Measurements from ENCODE around the gene NALCN. TPM values are rescaled to one million over a fixed set of nuclear protein-coding genes. Genes with fewer than 3 reads are reported as not detected.

NALCN gene
- total and polyA plus RNA-seq, 12 donors: 1.4 to 8.3 (median 3.1) TPM

- H3K36me3 ChIP-seq (replicated peaks in 1 of 2): no peaks in the 10 kb centered on the region
- DNase-seq: no peak
- 52 to 62% (median 60%) methylated on average over 6 of the region's 6 CpGs for WGBS, 4 donors
- H3K4me3 ChIP-seq: no peak overlapping the region
- intact Hi-C loops (cut with DNase I): no loop called here
- H3K4me1 ChIP-seq (replicated peaks in 1 of 2): no peaks in the 10 kb centered on the region
- no peaks in the 10 kb centered on the region for H3K9me3 ChIP-seq (replicated peaks in 1 of 3)
- no peak overlapping the region for H3K27ac ChIP-seq
- no peaks in the 10 kb centered on the region for H3K27me3 ChIP-seq
- TF ChIP-seq POLR2A (IDR thresholded peaks at IDR 0.05): no peak
- TF ChIP-seq, protein P1, sequence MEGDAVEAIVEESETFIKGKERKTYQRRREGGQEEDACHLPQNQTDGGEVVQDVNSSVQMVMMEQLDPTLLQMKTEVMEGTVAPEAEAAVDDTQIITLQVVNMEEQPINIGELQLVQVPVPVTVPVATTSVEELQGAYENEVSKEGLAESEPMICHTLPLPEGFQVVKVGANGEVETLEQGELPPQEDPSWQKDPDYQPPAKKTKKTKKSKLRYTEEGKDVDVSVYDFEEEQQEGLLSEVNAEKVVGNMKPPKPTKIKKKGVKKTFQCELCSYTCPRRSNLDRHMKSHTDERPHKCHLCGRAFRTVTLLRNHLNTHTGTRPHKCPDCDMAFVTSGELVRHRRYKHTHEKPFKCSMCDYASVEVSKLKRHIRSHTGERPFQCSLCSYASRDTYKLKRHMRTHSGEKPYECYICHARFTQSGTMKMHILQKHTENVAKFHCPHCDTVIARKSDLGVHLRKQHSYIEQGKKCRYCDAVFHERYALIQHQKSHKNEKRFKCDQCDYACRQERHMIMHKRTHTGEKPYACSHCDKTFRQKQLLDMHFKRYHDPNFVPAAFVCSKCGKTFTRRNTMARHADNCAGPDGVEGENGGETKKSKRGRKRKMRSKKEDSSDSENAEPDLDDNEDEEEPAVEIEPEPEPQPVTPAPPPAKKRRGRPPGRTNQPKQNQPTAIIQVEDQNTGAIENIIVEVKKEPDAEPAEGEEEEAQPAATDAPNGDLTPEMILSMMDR (IDR thresholded peaks at IDR 0.05): no peak
Measured at GRCh38 chr13:101424381-101425155, 8.3 kb upstream of the NALCN start.

GRCh38 chr13:101423872-101424271 lies 7.6 kb upstream of the NALCN start:
- Histone ChIP-seq H3K27me3 (no peaks in the 10 kb centered on the region), H3K4me3 (no peak overlapping the region), H3K27ac (no peak overlapping the region), H3K4me1 (replicated peaks in 1 of 2) (no peaks in the 10 kb centered on the region), H3K9me3 (replicated peaks in 1 of 3) (no peaks in the 10 kb centered on the region), H3K36me3 (replicated peaks in 1 of 2) (no peaks in the 10 kb centered on the region)
- WGBS, 4 donors: 80 to 91% (median 85%) methylated on average over 2 of the region's 2 CpGs
- intact Hi-C loops (cut with DNase I): no loop called here
- DNase-seq: no peak
- no peak for TF ChIP-seq POLR2A (IDR thresholded peaks at IDR 0.05)
- TF ChIP-seq, protein P1 (IDR thresholded peaks at IDR 0.05): no peak

- H3K9me3 ChIP-seq (replicated peaks in 1 of 3): no peaks in the 10 kb centered on the region
- 85 to 89% (median 86%) methylated on average over 5 of the region's 5 CpGs for WGBS, 4 donors
- intact Hi-C loops (cut with DNase I): no loop called here
Measured at GRCh38 chr13:101417501-101417900, 1.2 kb upstream of the NALCN start.

DNA sequence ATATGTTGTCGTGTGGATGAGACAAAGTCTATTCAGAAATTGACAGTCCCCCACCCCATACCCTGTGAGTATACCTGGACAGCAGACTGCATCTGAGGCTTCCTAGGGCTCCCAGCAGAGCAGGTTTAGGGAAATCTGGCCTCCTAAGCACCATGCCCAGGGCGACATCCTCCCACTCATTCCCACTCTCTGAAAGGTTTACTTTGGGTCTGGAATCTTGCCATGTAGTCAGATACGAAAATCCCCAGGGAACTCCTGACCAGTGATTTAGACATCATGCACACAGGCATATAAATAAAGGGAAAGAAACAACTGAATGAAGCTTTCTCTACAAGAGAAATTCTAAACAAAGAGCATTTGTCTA lies 717 bp upstream of the NALCN start:
- Histone ChIP-seq H3K4me1 (replicated peaks in 1 of 2) (peaks cover 0 to 5% of the 10 kb centered on the region in 2 donors), H3K9me3 (replicated peaks in 1 of 3) (no peaks in the 10 kb centered on the region), H3K4me3 (peak overlapping the region in 1 of 4 donors; percentile 77), H3K27ac (peak overlapping the region in 1 of 5 donors; percentile 84), H3K27me3 (peaks cover 4% of the 10 kb centered on the region), H3K36me3 (replicated peaks in 1 of 2) (no peaks in the 10 kb centered on the region)
- intact Hi-C loops (cut with DNase I): no loop called here
- TF ChIP-seq POLR2A (IDR thresholded peaks at IDR 0.05): no peak
- TF ChIP-seq, protein P1 (IDR thresholded peaks at IDR 0.05): no peak
- DNase-seq: no peak
- WGBS, 4 donors: 20 to 32% (median 27%) methylated on average over 3 of the region's 3 CpGs

More at GRCh38 chr13:101417501-101417900, 1.2 kb upstream of the NALCN start:
- Histone ChIP-seq H3K27ac (no peak overlapping the region), H3K4me3 (no peak overlapping the region), H3K36me3 (replicated peaks in 1 of 2) (no peaks in the 10 kb centered on the region), H3K27me3 (peaks cover 4% of the 10 kb centered on the region), H3K4me1 (replicated peaks in 1 of 2) (peaks cover 0 to 5% of the 10 kb centered on the region in 2 donors)
- no peak for DNase-seq
- TF ChIP-seq, protein P1 (IDR thresholded peaks at IDR 0.05): no peak
- no peak for TF ChIP-seq POLR2A (IDR thresholded peaks at IDR 0.05)

Data from adrenal gland (tissue), 12 donors.